DOHH2 (cell line): ENCODE results near the gene ABCD3.

ENCODE experiments used
- EZH2phosphoT487 ChIP-seq: fragments of 200-600 bp; sonication (generic); IDR thresholded peaks from 2 replicates; pipeline ENCODE4 v1.6.1; 2017; ENCODE audit warnings: borderline replicate concordance, mild to moderate bottlenecking, antibody characterized with exemption, low read length, moderate library complexity, mixed read lengths
- TF ChIP-seq, protein P1 (sequence below): fragments of 200-600 bp; sonication (generic); IDR thresholded peaks from one replicate; pipeline ENCODE4 v1.5.1; 2014; ENCODE audit warnings: antibody characterized with exemption, mild to moderate bottlenecking, low read depth, low read length; ENCODE audit not compliant: poor library complexity, severe bottlenecking

DNA sequence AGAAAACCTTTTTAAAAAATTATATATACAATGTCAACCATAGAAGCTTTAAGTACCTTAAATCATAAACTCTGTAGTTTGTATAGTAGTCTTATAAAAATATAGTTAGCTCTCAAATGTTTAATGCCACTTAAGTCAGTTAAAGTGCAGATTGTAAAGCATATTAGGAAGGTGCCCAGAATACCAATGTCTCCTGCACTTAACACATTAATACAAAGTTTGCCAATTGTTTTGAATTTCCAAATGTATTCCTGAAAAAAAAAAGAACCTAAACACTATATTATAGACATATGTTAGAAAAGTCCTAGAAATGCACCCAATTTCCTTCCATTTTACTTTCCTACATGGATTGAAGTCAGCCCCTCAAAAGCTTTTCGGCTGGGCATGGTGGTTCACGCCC is 111.2 kb downstream of the ABCD3 start:
- TF ChIP-seq, protein P1, sequence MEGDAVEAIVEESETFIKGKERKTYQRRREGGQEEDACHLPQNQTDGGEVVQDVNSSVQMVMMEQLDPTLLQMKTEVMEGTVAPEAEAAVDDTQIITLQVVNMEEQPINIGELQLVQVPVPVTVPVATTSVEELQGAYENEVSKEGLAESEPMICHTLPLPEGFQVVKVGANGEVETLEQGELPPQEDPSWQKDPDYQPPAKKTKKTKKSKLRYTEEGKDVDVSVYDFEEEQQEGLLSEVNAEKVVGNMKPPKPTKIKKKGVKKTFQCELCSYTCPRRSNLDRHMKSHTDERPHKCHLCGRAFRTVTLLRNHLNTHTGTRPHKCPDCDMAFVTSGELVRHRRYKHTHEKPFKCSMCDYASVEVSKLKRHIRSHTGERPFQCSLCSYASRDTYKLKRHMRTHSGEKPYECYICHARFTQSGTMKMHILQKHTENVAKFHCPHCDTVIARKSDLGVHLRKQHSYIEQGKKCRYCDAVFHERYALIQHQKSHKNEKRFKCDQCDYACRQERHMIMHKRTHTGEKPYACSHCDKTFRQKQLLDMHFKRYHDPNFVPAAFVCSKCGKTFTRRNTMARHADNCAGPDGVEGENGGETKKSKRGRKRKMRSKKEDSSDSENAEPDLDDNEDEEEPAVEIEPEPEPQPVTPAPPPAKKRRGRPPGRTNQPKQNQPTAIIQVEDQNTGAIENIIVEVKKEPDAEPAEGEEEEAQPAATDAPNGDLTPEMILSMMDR, result no peak
- TF ChIP-seq EZH2phosphoT487, result no peak
